H1 (cell line): ENCODE data around the gene GALNT5. TPM values are rescaled to one million over a fixed set of nuclear protein-coding genes. Genes with fewer than 3 reads are reported as not detected.

ENCODE experiments used
- CTCF ChIA-PET: fragments of 300-600 bp; sonication (Branson Sonifier 250); formaldehyde crosslinking; loops from one replicate; lab custom pipeline; 2021; ENCODE audit not compliant: partially characterized antibody; lab: Charles Lee
- POLR2A ChIA-PET: fragments of 300-600 bp; sonication (Branson Sonifier 250); formaldehyde crosslinking; loops from one replicate; lab custom pipeline; 2021; ENCODE audit warnings: inconsistent platforms; ENCODE audit not compliant: partially characterized antibody; lab: Charles Lee
- DNase-seq, 2 experiments: peaks; one replicate each; pipeline versions ENCODE4 v3.0.0 to v3.0.0-alpha.2; 2010 to 2022; ENCODE audit warnings: low spot score in 2 of 2, low read depth in 1 of 2, mixed read lengths in 1 of 2
- FAIRE-seq: peaks from 2 replicates; lab custom pipeline; 2011; peaks lifted over from hg19 to GRCh38; lab: Jason Lieb, UNC
- H2AFZ ChIP-seq: 2 replicates; pipeline ENCODE4 v1.8.1; 2012; ENCODE audit warnings: low read length, inconsistent platforms
- H2AK5ac ChIP-seq: 2 replicates; pipeline ENCODE4 v1.6.1; 2013; ENCODE audit warnings: low read depth, low read length
- H2BK120ac ChIP-seq: replicated peaks from 2 replicates; pipeline ENCODE3; 2013; ENCODE audit warnings: low read depth, low read length, inconsistent platforms
- H2BK12ac ChIP-seq: 2 replicates; pipeline ENCODE4 v1.6.1; 2013; ENCODE audit warnings: low read depth, low read length
- H2BK15ac ChIP-seq: 2 replicates; pipeline ENCODE4 v1.6.1; 2013; ENCODE audit warnings: low read length
- H2BK20ac ChIP-seq: 2 replicates; pipeline ENCODE4 v1.6.1; 2013; ENCODE audit warnings: low read length
- H2BK5ac ChIP-seq: 2 replicates; pipeline ENCODE4 v1.6.1; 2013; ENCODE audit warnings: low read depth, low read length
- H3K14ac ChIP-seq: 2 replicates; pipeline ENCODE4 v1.6.1; 2013; ENCODE audit warnings: inconsistent platforms; ENCODE audit not compliant: insufficient read length
- H3K18ac ChIP-seq: 2 replicates; pipeline ENCODE4 v1.6.1; 2013; ENCODE audit warnings: low read length; ENCODE audit errors: extremely low read depth
- H3K23ac ChIP-seq: 2 replicates; pipeline ENCODE4 v1.6.1; 2013; ENCODE audit warnings: inconsistent platforms; ENCODE audit not compliant: insufficient read length
- H3K23me2 ChIP-seq: 2 replicates; pipeline ENCODE4 v1.6.1; 2013; ENCODE audit warnings: low read depth, low read length
- H3K27ac ChIP-seq: 2 replicates; pipeline ENCODE4 v1.6.1; 2011; ENCODE audit warnings: low read depth, low read length, inconsistent platforms
- H3K27me3 ChIP-seq, 4 experiments: replicated peaks in 1 of 4; 1 replicate in 1 of 4; 2 replicates in 3 of 4; pipeline versions ENCODE4 v1.6.1 to v1.8.1; 2011 to 2013; ENCODE audit warnings: low read length in 3 of 4, mild to moderate bottlenecking in 3 of 4, inconsistent platforms in 2 of 4, mixed read lengths in 2 of 4, moderate library complexity in 1 of 4; ENCODE audit not compliant: control insufficient read depth in 3 of 4, insufficient read depth in 3 of 4; ENCODE audit errors: extremely low read depth in 1 of 4
- H3K36me3 ChIP-seq, 4 experiments: 2 replicates each; pipeline versions ENCODE4 v1.6.1 to v1.8.1; 2011 to 2013; ENCODE audit warnings: mild to moderate bottlenecking in 4 of 4, low read length in 3 of 4, moderate library complexity in 2 of 4, control low read depth in 1 of 4, inconsistent platforms in 1 of 4; ENCODE audit not compliant: insufficient read depth in 4 of 4, control insufficient read depth in 2 of 4
- H3K4ac ChIP-seq: replicated peaks from 2 replicates; pipeline ENCODE3; 2013; ENCODE audit warnings: low read length, low read depth, mixed read lengths, inconsistent platforms; ENCODE audit not compliant: insufficient read length
- H3K4me1 ChIP-seq, 4 experiments: replicated peaks in 1 of 4; 1 replicate in 1 of 4; 2 replicates in 3 of 4; pipeline versions ENCODE4 v1.6.1 to v1.8.1; 2011 to 2013; ENCODE audit warnings: low read length in 3 of 4, inconsistent platforms in 2 of 4, mixed read lengths in 1 of 4; ENCODE audit not compliant: insufficient read depth in 4 of 4, control insufficient read depth in 3 of 4
- H3K4me2 ChIP-seq, 2 experiments: 2 replicates each; pipeline versions ENCODE4 v1.6.1 to v1.8.1; 2011 to 2013; ENCODE audit warnings: low read depth in 2 of 2, low read length in 2 of 2, control low read depth in 1 of 2, inconsistent platforms in 1 of 2, mild to moderate bottlenecking in 1 of 2; ENCODE audit not compliant: insufficient read depth in 1 of 2
- H3K4me3 ChIP-seq, 4 experiments: fragments of 200-600, 300-600 bp in 1 of 4; sonication (generic), shearing (Covaris generic), sonication (Bioruptor Twin) in 1 of 4; 2 replicates each; pipeline versions ENCODE4 v1.5.1 to v1.8.1; 2011 to 2016; ENCODE audit warnings: low read length in 4 of 4, low read depth in 3 of 4, control low read depth in 2 of 4, inconsistent platforms in 2 of 4, mild to moderate bottlenecking in 2 of 4, mixed read lengths in 1 of 4, moderate library complexity in 1 of 4; ENCODE audit not compliant: insufficient read depth in 2 of 4; ENCODE audit errors: extremely low read depth in 1 of 4
- H3K56ac ChIP-seq: replicated peaks from 2 replicates; pipeline ENCODE3; 2013; ENCODE audit warnings: low read depth, mild to moderate bottlenecking, mixed read lengths, low read length, inconsistent platforms; ENCODE audit not compliant: insufficient read length
- H3K79me1 ChIP-seq: 2 replicates; pipeline ENCODE4 v1.6.1; 2013; ENCODE audit warnings: low read depth, low read length, control low read depth
- H3K79me2 ChIP-seq, 2 experiments: 2 replicates each; pipeline versions ENCODE4 v1.6.1 to v1.8.1; 2012 to 2013; ENCODE audit warnings: low read length in 2 of 2, mild to moderate bottlenecking in 2 of 2, inconsistent platforms in 1 of 2; ENCODE audit not compliant: insufficient read depth in 2 of 2, control insufficient read depth in 1 of 2
- H3K9ac ChIP-seq, 4 experiments: replicated peaks in 1 of 4; 1 replicate in 1 of 4; 2 replicates in 3 of 4; pipeline versions ENCODE4 v1.6.1 to v1.8.1; 2011 to 2013; ENCODE audit warnings: low read depth in 3 of 4, low read length in 3 of 4, control low read depth in 2 of 4, mild to moderate bottlenecking in 2 of 4, moderate library complexity in 2 of 4, inconsistent platforms in 1 of 4; ENCODE audit errors: extremely low read depth in 1 of 4
- H3K9me3 ChIP-seq, 2 experiments: 2 replicates each; pipeline versions ENCODE4 v1.6.1 to v1.8.1; 2012 to 2013; ENCODE audit warnings: mild to moderate bottlenecking in 2 of 2, moderate library complexity in 2 of 2, control low read depth in 1 of 2, inconsistent platforms in 1 of 2, low read depth in 1 of 2, low read length in 1 of 2, mixed read lengths in 1 of 2; ENCODE audit not compliant: insufficient read depth in 2 of 2
- H4K20me1 ChIP-seq, 2 experiments: replicated peaks in 1 of 2; 2 replicates each; pipeline versions ENCODE3 to v1.8.1; 2011 to 2013; ENCODE audit warnings: inconsistent platforms in 2 of 2, low read length in 2 of 2, mild to moderate bottlenecking in 1 of 2; ENCODE audit not compliant: insufficient read depth in 2 of 2, control insufficient read depth in 1 of 2
- H4K5ac ChIP-seq: 2 replicates; pipeline ENCODE4 v1.6.1; 2013; ENCODE audit warnings: low read length, low read depth, mixed read lengths, inconsistent platforms; ENCODE audit not compliant: insufficient read length
- H4K8ac ChIP-seq: 2 replicates; pipeline ENCODE4 v1.8.0; 2013; ENCODE audit warnings: mild to moderate bottlenecking, moderate library complexity, low read length, inconsistent platforms; ENCODE audit not compliant: insufficient read depth; ENCODE audit errors: extremely low read depth
- H4K91ac ChIP-seq: replicated peaks from 2 replicates; pipeline ENCODE3; 2013; ENCODE audit warnings: low read length, mixed read lengths, inconsistent platforms; ENCODE audit not compliant: insufficient read length
- HDAC6 ChIP-seq: IDR thresholded peaks from one replicate; pipeline ENCODE4 v1.7.1; 2012; ENCODE audit warnings: low read depth, mild to moderate bottlenecking, inconsistent platforms, low read length, moderate library complexity
- KDM4A ChIP-seq: IDR thresholded peaks from one replicate; pipeline ENCODE4 v1.7.1; 2012; ENCODE audit warnings: low read depth, mild to moderate bottlenecking, moderate library complexity, low read length, inconsistent platforms; ENCODE audit not compliant: severe bottlenecking
- SIRT6 ChIP-seq: IDR thresholded peaks from one replicate; pipeline ENCODE4 v1.7.1; 2012; ENCODE audit warnings: low read length, inconsistent platforms
- SIX5 ChIP-seq: IDR thresholded peaks from 2 replicates; pipeline ENCODE4 v1.6.1; 2011; ENCODE audit warnings: mild to moderate bottlenecking, low read depth, low read length
- SUZ12 ChIP-seq: fragments of 200-600 bp; sonication (generic); IDR thresholded peaks from 2 replicates; pipeline ENCODE4 v1.6.1; 2012; ENCODE audit warnings: mild to moderate bottlenecking, inconsistent platforms, low read length, moderate library complexity, mixed read lengths
- WGBS, 2 experiments: shearing (Covaris generic) in 1 of 2; methylation state at CpG; one replicate each; pipeline versions ENCODE4 v1.1.6 to v1.1.7; 2013 to 2015; ENCODE audit warnings: low lambda C conversion rate in 2 of 2, mixed read lengths in 2 of 2, inconsistent platforms in 1 of 2, low coverage in 1 of 2, missing lambda C conversion rate in 1 of 2; ENCODE audit not compliant: insufficient replicate concordance in 2 of 2, insufficient coverage in 1 of 2, insufficient read length in 1 of 2; ENCODE audit errors: extremely low coverage in 1 of 2, missing lambda C conversion rate in 1 of 2; 5-methylcytosine and 5-hydroxymethylcytosine counted together
- polyA plus RNA-seq, 7 experiments: library from polyadenylated mRNA; depleted of rRNA in 3 of 7; stranded (reverse) in 5 of 7; unstranded in 2 of 7; fragments of >200 nt in 5 of 7; fragments of 200-250 nt in 2 of 7; gene quantifications; 1 replicate in 5 of 7; 2 replicates in 1 of 7; 4 replicates in 1 of 7; pipeline versions ENCODE4 v1.2.1 to v1.2.3, GENCODE V29; 2011 to 2013; ENCODE audit warnings: missing spikeins in 2 of 7, mixed read lengths in 2 of 7
- total RNA-seq: library from RNA; stranded (reverse); fragmentation: NEBNext Ultra II Directional; extraction: Animal tissue kit (Norgen Biotek cat#: 25700); gene quantifications from 2 replicates; pipeline ENCODE4 v1.2.1, GENCODE V29; 2021

Gene GALNT5
- total and polyA plus RNA-seq, 2 of the 8 experiments (the other 6 are each of a cell fraction or from before 2014, with no cell fraction given): 0.02 to 0.06 TPM

GRCh38 chr2:157301307-157301706, 43.8 kb downstream of the GALNT5 start:
- H3K4ac ChIP-seq: no peak overlapping the region
- no peaks in the 10 kb centered on the region for H4K20me1 ChIP-seq
- no peaks in the 10 kb centered on the region for H3K79me2 ChIP-seq
- H4K5ac ChIP-seq: no peak overlapping the region
- no peak for FAIRE-seq
- CTCF ChIA-PET: interaction anchor here (0.5 to 12.2 kb wide), 28 partner anchors 8 to 706 kb away, joined by 3 to 299 read pairs (median 4); partner anchors contain the start of gene ERMN
- no peak overlapping the region for H3K4me3 ChIP-seq
- no peaks in the 10 kb centered on the region for H3K9me3 ChIP-seq
- DNase-seq: no peak
- H3K27me3 ChIP-seq: no peaks in the 10 kb centered on the region
- H2AK5ac ChIP-seq: no peak overlapping the region
- peaks cover 0 to 2% (median 0%) of the 10 kb centered on the region in 4 experiments; a peak in 1 of 7 replicates for H3K4me1 ChIP-seq
- 97% methylated on average over 2 of the region's 2 CpGs; no CpG with 5 or more reads in 1 of the 2 experiments for WGBS, 2 experiments
- no peak overlapping the region for H2BK5ac ChIP-seq
- no peak overlapping the region for H4K8ac ChIP-seq
- no peaks in the 10 kb centered on the region for H3K36me3 ChIP-seq
- no peak overlapping the region for H2BK20ac ChIP-seq
- no peak overlapping the region for H3K56ac ChIP-seq
- H2BK120ac ChIP-seq: no peak overlapping the region
- no peak overlapping the region for H4K91ac ChIP-seq
- H3K18ac ChIP-seq: no peak overlapping the region
- no peak overlapping the region for H2AFZ ChIP-seq
- no peak overlapping the region for H3K23ac ChIP-seq
- H2BK15ac ChIP-seq: no peak overlapping the region
- POLR2A ChIA-PET: no interaction called here
- no peak overlapping the region for H3K27ac ChIP-seq
- no peak overlapping the region for H3K4me2 ChIP-seq
- no peak overlapping the region for H2BK12ac ChIP-seq
- H3K23me2 ChIP-seq: no peaks in the 10 kb centered on the region
- H3K14ac ChIP-seq: no peak overlapping the region
- no peak overlapping the region for H3K9ac ChIP-seq
- no peaks in the 10 kb centered on the region for H3K79me1 ChIP-seq
- TF ChIP-seq SIRT6 (no peak), SUZ12 (no peak), KDM4A (no peak), SIX5 (no peak), HDAC6 (no peak)
